Amniotic epithelial cell (primary cell): ENCODE measurements around the gene DIS3L2.
"Not testable (repeated sequence)": the region's sequence is repeated elsewhere in the genome, so short reads cannot be mapped to it uniquely, and the experiment has no call there.

ENCODE experiments used
- DNase-seq: peaks from one replicate; pipeline ENCODE4 v3.0.0-alpha.2; 2010; ENCODE audit warnings: low read depth

The DIS3L2 gene

GRCh38 chr2:232058063-232058877 is 96.8 kb downstream of the DIS3L2 start:
- no peak for DNase-seq

DNA sequence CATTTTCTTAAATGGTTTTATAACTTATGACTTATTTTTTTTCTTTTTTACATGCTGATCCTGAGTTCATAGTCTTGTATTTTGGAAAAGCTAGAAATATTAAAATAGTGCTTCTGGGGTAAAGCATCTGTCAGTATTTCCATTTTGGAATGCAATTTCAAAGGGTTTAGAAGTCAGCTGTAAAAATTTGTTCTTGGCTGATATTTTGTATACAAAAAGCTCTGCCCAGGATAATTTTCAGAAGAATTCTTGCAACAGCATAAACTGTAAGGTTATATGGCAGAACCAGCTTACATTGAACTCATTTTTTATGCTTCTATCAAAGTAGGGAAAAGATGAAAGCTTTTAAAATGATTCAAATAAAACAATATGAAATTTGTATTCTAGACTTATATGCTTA is 97.4 kb downstream of the DIS3L2 start:
- no peak for DNase-seq

DNA sequence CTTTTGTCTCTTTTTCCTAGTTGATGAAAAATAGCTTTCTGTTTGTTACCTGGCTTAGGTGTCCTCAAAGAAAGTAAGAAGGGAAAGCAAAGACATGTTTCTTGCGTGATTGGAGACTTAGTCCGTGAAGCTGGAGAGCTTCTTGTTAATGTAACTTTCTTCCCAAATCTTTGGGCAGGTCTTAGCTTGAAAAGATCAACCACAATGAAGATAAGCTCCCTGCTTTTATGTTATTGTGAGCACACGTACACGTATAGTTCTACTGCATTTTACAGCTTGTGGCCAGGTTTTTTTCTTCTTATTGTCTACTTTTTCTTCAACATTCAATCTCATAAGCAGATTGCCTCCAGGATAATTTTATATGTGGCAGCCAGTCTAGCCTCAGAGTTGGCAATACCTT is 99.8 kb downstream of the DIS3L2 start:
- DNase-seq: no peak

DNA sequence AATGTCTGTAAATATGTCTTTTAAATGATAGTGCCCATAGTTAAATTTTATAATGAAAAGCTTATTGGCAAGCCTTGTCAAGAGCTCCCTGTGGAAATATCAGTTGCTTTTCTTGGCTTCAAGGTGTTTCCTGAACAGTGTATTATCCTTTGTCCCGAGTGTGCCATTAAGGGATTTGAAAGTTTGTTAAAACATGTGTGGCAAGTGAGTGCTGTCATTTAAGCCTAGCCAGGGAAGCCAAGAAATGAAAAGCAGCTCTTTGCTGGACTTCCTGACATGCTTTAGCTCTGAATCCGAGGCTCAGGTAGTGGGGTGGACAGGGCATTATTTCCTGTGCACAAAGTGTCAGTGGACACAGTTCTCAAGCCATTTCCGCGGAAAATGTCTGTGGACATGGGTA is 111.5 kb downstream of the DIS3L2 start:
- no peak for DNase-seq

DNA sequence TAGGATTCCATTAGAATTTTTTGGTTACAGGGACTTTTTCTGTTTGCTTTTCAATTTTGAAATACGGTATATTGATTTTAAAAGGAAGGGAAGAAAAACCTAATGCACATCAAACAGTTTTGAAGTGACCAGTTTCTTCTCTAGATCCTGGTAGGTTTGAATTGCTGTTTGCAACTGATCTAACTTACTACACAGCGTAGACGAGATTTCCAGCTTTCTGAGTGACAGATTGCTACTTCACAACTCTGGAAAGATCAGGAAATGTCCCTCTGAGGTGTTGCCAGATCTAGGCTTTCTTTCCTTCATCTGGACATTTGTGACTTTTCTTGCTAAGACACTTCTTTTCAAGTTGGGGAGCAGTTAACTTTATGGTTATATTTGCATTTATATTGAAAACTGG is 112.2 kb downstream of the DIS3L2 start:
- no peak for DNase-seq

- peak; percentile 47 for DNase-seq
Observed at GRCh38 chr2:232075080-232075479, 113.6 kb downstream of the DIS3L2 start.

DNA sequence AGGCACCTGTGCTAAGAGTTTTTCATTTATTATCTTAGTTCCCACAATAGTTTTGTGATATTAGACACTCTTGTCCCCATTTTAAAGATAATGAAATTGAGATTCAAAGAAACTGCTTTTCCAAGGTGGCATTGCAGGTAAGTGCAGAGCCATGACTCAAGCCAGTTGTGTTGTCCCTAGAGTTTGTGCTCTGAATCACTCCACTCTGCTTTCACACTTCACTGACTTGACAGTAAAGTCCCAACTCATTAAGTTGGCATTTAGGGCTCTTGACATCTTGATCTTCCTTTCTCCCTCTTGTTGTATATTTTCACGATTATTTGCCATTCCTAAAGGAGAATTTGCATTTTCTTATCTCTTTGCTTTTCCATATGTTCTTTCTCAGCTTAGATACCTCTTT is 114.3 kb downstream of the DIS3L2 start:
- DNase-seq: no peak

DNA sequence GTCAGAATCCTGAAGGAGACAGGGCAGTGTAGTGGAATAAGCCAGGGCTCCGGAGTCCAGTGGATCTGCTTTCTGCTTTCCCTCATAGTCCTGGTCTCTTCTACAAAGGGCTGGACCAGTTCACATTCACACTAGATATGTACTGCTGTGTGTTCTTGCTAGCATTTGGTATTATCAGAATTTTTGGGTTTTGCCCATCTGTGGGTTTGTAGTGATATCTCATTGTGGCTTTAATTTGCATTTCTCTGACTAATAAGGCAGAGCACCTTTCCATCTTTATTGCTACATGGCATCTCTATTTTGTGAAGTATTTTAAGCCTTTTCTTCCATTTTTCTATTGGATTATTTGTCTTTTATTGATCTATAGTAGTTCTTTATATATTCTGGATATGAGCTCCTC is 114.8 kb downstream of the DIS3L2 start:
- DNase-seq: no peak

DNA sequence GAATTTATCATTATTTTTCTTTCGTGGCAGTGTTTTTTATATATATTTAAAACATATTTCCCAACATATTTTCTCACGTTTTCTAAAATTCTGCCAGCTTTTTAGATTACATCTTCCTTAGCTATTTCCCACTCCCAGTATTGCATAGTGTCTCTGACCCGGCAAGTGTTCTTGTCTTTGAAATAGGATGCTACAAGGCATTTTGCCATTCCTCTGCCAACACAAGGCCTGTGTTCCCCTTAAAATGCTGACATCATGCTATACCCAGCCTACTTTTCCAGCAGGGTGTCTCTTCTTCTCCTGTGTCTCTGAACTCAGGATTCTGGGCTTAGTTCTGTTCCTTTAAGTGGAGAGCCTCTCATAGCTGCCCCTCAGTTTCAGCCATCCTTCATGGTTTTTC is 115.2 kb downstream of the DIS3L2 start:
- DNase-seq: no peak

DNA sequence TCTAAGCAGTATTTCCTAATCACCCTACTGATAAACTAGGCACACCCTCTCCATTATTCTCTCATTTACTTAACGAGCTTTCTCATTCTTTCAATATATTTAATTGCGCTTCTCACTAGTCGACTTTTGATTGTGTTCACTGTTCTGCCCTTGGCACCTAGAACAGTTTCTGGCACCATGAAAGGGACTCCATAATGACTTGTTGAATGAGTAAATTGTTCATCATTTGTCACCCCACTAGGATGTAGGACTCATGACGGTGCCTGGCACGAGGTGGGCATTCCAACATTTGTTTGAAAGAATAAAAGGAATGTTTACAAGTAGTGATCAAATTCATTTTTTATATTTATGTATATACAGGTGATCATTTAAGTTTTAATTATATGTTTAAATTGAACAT is 123.7 kb downstream of the DIS3L2 start:
- DNase-seq: no peak

GRCh38 chr2:232085826-232086425 is 124.4 kb downstream of the DIS3L2 start:
- DNase-seq: peak; percentile 62

DNA sequence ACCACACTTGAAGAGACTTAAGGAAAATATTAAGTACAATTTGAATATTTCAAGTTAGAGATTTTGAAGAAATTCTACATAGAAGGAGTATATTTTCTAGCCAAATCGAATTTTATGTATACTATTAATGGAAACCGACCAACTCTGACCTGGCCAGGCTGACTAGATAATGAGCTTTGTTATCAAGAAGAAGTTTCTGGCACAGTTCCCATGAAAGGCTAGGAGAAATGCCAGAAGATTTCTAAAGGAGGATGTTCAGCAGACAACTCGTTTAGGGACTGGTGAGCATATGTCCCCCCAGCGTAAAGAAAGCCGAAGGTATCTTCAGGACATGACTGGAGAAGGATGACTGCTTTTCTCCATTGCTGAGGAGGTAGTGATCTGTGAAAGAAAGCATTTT is 127.3 kb downstream of the DIS3L2 start:
- DNase-seq: peak; percentile 23

GRCh38 chr2:232094201-232094600 is 132.7 kb downstream of the DIS3L2 start:
- DNase-seq: no peak

GRCh38 chr2:232094883-232095282 is 133.4 kb downstream of the DIS3L2 start:
- DNase-seq: no peak

DNA sequence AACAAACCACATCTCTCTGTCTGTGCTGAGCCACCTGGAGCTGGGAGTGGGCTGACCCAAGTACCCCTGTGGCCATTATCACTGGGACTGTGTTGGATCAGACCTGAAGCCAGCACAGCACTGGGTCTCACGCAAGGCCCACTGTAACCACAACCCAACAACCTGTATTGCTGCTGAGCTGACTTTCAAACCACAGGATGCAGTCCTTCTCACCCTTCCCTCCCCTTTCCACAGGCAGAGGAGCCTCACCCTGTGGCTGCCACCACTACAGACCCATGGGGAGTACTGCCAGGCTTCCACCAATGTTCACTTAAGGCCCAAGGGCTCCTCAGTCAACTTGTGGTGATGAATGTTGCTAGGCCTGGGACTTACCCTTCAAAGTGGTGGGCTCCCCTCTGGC is 135.7 kb downstream of the DIS3L2 start:
- DNase-seq: no peak

GRCh38 chr2:232097758-232098157 is 136.2 kb downstream of the DIS3L2 start:
- DNase-seq: no peak

- no peak for DNase-seq
Observed at GRCh38 chr2:232102380-232102779, 140.9 kb downstream of the DIS3L2 start.

DNA sequence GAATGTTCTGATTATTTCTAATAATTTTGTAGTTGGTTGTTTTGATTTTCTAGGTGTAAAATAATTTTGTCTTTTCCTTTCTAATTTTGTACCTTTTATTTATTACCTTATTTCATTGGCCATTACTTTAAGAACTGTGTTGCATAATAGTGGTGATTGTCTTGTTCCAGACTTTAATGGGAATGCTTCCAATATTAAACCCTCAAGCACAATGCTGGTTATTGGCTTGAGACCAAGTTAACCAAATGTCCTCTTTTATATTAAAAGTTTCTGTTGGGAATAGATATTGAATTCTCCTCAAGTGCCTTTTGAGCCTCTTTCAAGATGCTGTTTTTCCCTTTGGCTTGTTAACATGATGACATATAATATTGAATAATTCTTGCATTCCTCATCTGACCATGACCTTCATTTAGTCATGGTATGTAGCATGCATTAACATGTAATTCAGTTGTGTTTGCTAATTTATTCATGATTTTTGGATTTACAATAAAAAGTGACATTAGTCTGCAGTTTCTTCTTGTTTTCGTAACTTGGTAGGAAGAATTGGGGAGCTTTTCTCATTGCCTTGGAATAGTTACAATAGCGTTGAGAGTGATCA is 141.7 kb downstream of the DIS3L2 start:
- DNase-seq: peak; percentile 18

GRCh38 chr2:232104076-232104646 is 142.6 kb downstream of the DIS3L2 start:
- peak; percentile 45 for DNase-seq

DNA sequence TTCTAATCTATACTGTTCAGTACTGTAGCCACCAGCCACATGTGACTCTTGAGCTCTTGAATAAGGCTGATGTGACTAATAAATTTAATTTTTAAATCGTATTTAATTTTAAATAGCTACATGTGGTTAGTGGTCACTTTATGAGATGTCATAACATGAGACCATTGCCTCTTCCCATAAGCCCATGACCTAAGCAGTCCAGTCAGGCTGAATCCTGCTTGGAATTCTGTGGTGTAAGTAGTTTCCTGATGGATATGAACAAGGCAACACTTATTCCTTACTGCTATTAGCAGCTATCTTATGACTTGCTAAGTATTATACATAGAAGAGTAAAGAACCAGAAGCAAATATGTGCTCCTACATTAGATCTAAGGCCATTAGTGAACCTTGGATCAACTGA is 150.0 kb downstream of the DIS3L2 start:
- DNase-seq: no peak

GRCh38 chr2:232113821-232114220 is 152.3 kb downstream of the DIS3L2 start:
- peak; percentile 90 for DNase-seq

DNA sequence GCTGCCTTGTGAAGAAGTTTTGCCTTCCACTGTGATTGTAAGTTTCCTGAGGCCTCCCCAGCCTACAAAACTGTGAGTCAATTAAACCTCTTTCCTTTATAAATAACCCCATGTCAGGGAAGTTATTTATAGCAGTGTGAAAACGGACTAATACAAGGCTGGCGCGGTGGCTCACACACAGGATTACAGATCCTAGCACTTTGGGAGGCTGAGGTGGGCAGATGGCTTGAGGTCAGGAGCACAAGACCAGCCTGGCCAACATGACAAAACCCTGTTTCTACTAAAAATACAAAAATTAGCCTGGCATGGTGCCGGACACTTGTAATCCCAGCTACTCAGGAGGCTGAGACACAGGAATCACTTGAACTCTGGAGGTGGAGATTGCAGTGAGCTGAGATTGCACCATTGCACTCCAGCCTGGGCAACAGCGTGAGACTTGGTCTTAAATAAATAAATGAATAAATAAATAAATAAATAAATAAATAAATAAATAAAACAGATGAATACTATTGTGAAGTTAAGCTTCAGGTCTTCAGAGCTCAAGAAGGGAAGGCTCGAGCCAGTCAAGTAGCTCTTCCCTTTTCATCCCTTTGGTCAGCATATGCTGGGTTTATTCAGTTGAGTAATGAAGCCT is 154.3 kb downstream of the DIS3L2 start:
- not testable (repeated sequence) for DNase-seq

DNA sequence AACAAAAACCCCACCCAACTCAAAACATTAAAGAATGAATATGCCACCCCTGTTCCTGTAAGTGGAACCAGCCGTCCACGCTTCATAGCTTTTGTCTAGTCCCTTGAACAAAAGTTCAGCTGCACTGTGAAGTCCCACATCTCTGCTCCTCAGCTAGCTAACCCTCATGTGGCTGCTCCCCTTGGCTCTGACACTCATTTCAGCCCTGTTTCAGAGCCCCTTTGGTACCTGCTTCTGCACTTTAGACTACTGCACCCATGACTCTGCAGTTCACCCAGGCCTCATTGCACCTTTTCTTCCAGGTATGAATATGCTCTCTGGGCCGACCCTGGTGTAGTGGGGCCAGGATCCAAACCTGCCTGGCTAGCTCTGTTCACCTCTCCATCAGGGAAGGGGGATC is 155.3 kb downstream of the DIS3L2 start:
- DNase-seq: no peak
